Smooth muscle cell of the brain vasculature (primary cell): ENCODE measurements around the gene GPR61.
A peak's percentile ranks its signal among the peaks of the same experiment; 100 is the strongest.

Experiments used
- DNase-seq: peaks from one replicate; pipeline ENCODE4 v3.0.0-alpha.2; 2012; ENCODE audit warnings: low read depth, low spot score

The GPR61 gene, protein sequence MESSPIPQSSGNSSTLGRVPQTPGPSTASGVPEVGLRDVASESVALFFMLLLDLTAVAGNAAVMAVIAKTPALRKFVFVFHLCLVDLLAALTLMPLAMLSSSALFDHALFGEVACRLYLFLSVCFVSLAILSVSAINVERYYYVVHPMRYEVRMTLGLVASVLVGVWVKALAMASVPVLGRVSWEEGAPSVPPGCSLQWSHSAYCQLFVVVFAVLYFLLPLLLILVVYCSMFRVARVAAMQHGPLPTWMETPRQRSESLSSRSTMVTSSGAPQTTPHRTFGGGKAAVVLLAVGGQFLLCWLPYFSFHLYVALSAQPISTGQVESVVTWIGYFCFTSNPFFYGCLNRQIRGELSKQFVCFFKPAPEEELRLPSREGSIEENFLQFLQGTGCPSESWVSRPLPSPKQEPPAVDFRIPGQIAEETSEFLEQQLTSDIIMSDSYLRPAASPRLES

DNA sequence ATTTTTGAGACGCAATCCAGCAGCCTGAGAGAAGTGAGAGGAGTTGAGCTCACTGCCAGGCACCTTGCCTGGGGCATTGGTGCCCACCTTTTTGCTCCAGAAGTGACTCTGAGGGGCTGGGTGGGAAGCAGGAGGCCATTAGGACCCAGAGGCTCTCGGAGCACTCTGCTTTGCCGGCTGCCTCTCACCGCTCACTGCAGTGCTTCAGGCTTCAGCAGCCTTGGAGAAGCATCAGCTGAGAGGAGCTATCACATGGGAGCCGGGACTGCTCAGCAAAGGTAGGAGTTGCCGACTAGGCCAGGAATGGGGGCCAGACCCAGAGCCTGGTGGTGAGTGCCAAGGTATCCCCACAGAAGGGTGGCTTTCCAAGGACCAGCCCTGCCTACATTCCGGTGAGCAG is at the start of gene GPR61:
Gene GPR61 (plus strand): TSS at position 197 of the 400 bp plus-strand sequence. CDS start 3,151 bp downstream, outside the sequence.
- no peak for DNase-seq

DNA sequence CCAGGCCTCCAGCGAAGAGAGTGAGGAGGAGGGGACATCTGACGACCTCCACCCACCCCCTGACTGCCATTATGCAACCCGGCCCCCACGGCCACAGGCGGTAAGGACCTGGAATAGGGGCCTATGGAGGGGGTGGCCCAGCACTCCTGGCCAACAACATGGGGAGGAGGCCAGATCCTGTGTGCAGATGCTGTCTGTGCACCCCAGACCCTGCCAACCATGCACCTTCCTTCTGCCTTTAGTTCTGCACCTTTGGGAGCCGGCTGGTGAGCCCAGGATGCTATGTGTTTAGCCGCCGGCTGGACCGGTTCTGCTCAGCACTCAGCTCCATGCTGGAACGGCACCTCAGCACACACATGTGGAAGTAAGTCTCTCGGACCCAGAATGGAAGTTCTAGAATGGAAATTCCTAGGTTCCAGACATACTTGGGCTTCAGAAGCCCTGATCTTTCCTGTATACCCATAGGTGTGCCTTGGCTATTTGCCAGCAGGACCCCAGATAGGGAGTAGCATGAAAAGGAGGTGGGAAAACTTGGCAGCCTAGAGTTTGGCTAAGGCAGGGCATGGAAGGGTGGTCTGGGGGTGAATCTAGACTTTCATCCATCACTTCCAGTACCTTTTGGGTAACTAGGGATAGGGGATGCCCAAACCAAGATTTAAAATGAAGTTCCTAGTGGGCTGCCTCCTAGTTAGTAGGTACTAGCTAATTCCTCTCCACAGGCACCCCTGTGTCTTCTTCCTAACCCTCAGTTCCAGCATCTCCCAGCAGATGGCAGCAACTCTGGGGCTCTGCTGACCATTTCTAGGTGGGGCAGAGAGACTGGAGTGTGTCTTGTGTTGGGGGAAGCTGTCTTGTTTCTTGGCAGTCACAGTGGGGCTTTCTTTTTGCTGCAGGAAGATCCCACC is 49.4 kb upstream of the GPR61 start:
- peak; percentile 39 for DNase-seq

GRCh38 chr1:109490934-109491302 is 48.8 kb upstream of the GPR61 start:
- DNase-seq, result no peak

- no peak for DNase-seq
Observed at GRCh38 chr1:109491372-109491771, 48.3 kb upstream of the GPR61 start.

DNA sequence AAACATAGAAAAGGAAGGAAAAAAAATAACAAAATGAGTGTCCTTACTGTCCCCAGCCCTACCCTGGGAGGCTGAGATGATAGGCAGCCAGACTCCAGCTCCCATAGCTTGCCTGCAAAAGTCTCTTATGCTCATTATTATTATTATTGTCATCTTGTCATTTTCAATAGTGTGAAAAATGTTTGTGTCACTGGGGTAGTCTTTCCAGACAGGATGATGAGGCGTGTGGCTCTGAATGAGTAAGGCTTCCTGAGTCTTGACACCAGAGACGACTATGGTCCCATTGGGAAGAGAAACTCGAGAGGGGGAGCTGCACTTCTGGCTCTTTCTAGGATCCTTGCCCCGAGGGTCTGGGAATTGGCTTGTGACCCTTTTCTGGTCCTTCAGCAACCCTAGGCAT is 46.9 kb upstream of the GPR61 start:
- DNase-seq, result no peak

- no peak for DNase-seq
Observed at GRCh38 chr1:109493227-109493626, 46.4 kb upstream of the GPR61 start.

DNA sequence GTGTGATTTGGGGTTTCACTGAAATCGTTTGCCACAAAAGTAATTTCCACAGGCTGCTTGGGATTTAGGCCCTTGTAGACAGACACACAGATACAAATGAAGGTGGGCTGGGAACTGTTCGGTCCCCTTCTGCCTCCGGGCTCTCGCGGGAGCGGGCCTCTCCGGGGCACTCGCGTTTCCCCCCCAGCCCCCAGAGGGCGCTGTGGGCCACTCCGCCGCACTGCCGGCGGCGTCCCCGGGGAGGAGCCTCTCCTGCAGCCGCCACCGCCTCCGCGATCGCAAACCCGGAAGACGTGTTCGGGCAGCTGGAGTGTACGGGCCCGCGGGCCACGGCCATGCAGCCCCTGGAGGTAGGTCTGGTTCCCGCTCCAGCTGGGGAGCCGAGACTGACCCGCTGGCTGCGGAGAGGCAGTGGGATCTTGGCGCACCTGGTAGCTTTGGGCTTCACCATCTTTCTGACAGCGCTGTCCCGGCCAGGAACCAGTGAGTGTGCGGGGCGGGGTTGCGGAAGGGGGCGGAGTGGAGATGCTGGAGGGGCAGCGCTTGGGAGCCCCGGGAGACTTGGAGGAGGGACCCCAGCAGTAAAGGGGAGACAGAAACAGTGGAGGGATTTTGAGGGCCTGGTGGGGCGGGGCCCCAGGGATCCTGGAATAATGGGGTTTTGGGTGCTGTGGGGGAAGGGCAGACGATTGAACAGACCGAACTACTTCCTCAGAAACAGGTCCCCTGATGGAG is 45.7 kb upstream of the GPR61 start, which contains the start of gene CYB561D1:
Gene CYB561D1 (plus strand): TSS at position 290 of the 735 bp plus-strand sequence. CDS start 46 bp downstream, at position 336.
- DNase-seq, result peak; percentile 62

GRCh38 chr1:109495738-109496137 is 43.9 kb upstream of the GPR61 start:
- no peak for DNase-seq

DNA sequence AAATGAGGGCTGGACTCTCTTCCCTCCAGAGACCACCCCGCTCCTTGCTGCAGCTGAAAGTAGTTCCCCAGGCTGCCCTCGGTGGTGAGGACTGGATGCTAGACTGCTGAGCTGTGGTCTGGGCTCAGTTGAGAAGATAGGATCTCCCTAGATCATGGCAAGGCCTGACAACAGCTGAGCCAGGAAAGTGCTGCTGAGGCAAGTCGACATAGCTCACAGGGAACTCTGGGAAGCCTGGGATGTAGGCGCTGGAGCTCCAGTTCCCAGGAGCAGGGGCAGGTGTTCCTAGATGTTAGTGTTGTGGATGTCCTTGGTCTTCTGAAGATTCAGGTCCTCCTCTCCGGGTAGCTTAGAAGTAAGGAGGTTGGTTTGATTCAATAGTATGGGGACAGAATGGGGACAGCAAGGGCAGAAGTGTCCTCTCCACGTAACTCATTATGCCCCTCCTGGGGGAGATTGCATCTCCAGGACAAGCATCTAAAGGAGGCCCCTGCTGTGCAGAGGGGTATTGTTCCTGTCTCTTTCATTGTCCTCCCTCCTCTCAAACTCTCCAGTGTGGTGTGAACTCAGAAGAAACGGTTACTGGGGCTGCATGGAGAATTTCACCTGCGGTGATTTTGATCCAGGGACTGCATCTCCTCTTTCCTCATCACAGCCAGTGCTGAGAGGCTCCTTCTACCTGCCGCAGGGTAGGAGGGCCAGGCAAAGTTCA is 42.1 kb upstream of the GPR61 start:
- no peak for DNase-seq

- DNase-seq, result no peak
Observed at GRCh38 chr1:109498161-109498801, 41.4 kb upstream of the GPR61 start.

GRCh38 chr1:109499081-109499480 is 40.6 kb upstream of the GPR61 start:
- no peak for DNase-seq

DNA sequence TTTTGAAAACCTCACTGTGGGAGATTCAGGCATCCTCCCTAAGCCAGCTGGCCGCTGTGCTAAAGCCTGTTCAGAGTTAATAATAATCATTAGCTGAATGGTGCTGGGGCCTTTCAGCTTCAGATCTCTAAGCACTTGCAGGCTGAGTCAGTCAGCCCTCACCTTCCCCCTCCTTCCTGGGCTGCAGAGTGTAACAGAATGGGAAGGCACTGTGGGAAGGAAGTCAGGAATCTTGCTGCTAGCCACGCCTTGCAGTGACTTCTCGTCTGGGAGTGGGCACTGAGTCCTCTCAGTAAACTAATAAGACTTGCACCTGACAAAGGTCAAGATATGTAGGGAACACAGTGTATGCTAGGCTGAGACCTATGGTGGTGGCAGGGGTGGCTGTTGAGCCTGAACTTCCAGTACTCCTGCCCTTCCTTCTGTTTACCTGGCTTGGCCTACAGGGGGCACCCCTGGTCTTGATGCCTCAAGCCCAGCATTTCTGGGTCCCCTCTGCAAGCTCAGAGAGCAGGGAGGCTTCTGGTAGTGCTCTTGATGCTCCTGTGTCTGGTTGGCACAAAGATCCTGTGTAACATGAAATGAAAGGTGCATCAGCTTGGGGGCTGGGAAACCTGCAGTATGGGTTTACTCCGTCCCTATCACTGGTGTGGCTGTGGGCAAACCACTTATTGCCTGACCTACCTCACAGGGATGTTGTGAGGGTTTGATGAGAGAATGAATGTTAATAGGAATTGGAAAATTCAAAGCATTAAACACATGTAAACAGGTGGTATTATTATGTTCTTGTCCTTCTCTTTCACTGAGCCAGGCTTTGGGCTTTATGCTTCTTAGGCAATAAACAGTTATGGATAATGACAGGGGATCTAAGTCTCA is 39.8 kb upstream of the GPR61 start:
- no peak for DNase-seq

DNA sequence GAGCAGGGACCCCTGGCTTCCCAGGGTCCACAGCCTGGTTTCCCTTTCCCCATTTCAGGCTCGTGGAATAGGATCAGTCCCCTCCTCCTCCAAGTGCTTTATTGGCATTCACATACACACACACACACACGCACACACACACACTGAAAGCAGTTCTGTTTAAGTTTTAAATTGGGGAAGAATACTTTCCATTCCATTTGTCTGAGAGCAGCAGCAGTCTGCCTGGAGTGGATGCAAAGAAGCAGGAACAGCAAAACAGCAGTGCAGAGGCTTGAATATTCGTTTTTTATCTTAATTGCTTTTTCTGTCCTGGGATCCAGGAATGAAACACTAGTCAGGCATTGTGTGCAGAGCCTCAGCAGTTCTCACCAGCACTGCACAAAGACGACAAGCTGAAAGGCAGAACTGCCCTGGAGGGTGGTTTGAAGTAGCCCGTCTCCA is 38.7 kb upstream of the GPR61 start:
- DNase-seq, result no peak

GRCh38 chr1:109501644-109502363 is 37.9 kb upstream of the GPR61 start:
- DNase-seq, result no peak

DNA sequence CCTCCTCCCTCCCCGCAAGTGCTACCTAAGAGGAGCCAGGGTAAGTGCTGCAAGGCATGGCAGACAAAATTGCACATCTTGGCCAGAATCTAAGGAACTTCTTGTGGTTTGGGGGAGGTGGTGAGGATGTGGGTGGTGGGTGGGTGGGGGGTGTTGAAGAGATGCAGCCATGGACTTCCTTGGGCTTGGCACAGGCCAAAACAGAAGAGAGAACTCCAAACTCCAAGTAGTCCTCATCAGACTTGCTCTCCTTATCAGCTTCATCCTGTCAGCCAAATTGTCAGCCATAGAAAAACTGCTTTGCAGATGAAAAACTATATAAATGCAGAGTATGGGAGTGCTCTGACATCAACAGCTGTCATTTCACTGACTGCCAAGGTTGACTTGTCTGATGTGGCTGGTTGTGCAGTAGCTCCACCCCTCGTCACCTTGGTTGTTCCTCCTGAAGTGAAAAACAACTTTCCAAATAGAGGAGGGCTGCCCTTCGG is 37.3 kb upstream of the GPR61 start:
- no peak for DNase-seq

DNA sequence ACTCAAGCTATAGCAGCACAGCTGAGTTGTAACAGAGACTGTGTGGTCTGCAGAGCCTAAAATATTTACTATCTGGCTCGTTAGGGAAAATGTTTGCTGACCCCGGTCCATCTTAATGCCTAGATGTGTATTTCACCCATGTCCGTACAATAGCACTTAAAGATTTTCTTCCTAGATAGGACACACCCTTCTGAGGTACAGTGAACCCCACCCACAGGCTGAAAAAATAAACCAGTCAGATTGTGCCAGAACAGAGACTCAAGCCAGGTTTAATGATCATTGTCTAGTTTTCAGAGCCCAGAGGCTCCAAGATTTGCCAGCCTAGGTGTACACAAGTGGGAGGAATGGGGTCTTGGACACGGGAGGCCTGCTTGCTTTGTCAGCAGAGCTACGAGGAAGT is 35.7 kb upstream of the GPR61 start:
- DNase-seq, result no peak

DNA sequence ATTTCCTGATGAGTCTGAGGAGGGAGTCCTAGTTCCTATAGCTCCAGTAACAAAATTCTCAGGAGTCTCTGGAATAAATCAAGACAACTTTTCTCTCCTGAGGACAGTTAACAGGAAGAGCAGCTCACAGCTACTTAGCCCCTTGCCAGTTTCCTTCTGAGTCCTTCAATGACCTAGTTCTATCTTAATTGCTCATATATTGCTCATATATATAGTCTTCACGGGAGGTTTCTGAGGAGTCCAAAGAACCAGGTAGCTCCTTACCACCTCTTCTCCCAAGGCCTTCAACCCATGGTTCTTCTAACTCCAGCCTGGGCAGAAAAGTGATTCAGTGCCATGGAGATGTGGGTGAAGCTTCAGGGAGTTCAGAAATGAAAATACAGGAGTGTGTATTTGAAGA is 34.7 kb upstream of the GPR61 start:
- no peak for DNase-seq

- DNase-seq, result no peak
Observed at GRCh38 chr1:109508001-109508872, 31.4 kb upstream of the GPR61 start.
